HepG2 (cell line): Measurements from ENCODE around the gene ARGLU1. TPM values are rescaled to one million over a fixed set of nuclear protein-coding genes. Genes with fewer than 3 reads are reported as not detected.

Experiments used
- ISL2 ChIP-seq: sonication (generic); formaldehyde crosslinking; IDR thresholded peaks from 2 replicates; pipeline ENCODE4 v1.5.0; 2020; ENCODE audit warnings: missing genetic modification reagents
- MEIS2 ChIP-seq: sonication (generic); formaldehyde crosslinking; IDR thresholded peaks from 2 replicates; pipeline ENCODE4 v1.9.0; 2021; ENCODE audit warnings: mild to moderate bottlenecking, missing genetic modification reagents
- ZNF20 ChIP-seq: sonication (generic); formaldehyde crosslinking; IDR thresholded peaks from 2 replicates; pipeline ENCODE4 v1.4.0; 2020; ENCODE audit warnings: mild to moderate bottlenecking, moderate library complexity, missing genetic modification reagents
- ZNF224 ChIP-seq: sonication (generic); formaldehyde crosslinking; IDR thresholded peaks from 2 replicates; pipeline ENCODE4 v1.5.0; 2020; ENCODE audit warnings: mild to moderate bottlenecking, missing genetic modification reagents
- ZNF331 ChIP-seq: sonication (generic); formaldehyde crosslinking; IDR thresholded peaks from 2 replicates; pipeline ENCODE4 v1.4.0; 2020; ENCODE audit warnings: missing genetic modification reagents
- ZNF614 ChIP-seq: IDR thresholded peaks from 2 replicates; pipeline ENCODE4 v1.6.1; 2018; ENCODE audit warnings: missing biosample characterization, missing genetic modification reagents, inconsistent platforms, borderline replicate concordance
- polyA plus RNA-seq, 8 experiments: library from polyadenylated mRNA; depleted of rRNA in 3 of 8; stranded (reverse) in 7 of 8; unstranded in 1 of 8; fragments of >200 nt; fragmentation: Illumina TruSeq in 4 of 8; extraction: Trizol in 4 of 8; gene quantifications; 2 replicates each; pipeline versions ENCODE4 v1.2.1 to v1.2.3, GENCODE V29; 2011 to 2016; ENCODE audit warnings: low read depth in 4 of 8, missing spikeins in 1 of 8, mixed read lengths in 1 of 8; ENCODE audit not compliant: insufficient read depth in 1 of 8
- total RNA-seq, 5 experiments: library from RNA; depleted of rRNA; stranded (reverse); fragments of >200 nt; fragmentation: Illumina TruSeq; extraction: Trizol; gene quantifications; 2 replicates each; pipeline ENCODE4 v1.2.3, GENCODE V29; 2016; ENCODE audit warnings: low read depth in 1 of 5
- TF ChIP-seq, protein P1 (sequence below): sonication (generic); formaldehyde crosslinking; conservative IDR thresholded peaks from 2 replicates; pipeline ENCODE4 v1.8.0; 2022; ENCODE audit warnings: low read depth, missing genetic modification reagents
- TF ChIP-seq, protein P2 (sequence below): sonication (generic); formaldehyde crosslinking; IDR thresholded peaks from 2 replicates; pipeline ENCODE4 v1.5.0; 2020; ENCODE audit warnings: missing genetic modification reagents
- TF ChIP-seq, protein P3 (sequence below): IDR thresholded peaks from 2 replicates; pipeline ENCODE4 v1.6.1; 2016; ENCODE audit warnings: low read depth, control low read depth
- TF ChIP-seq, protein P4 (sequence below): sonication (generic); formaldehyde crosslinking; IDR thresholded peaks from 2 replicates; pipeline ENCODE4 v1.5.0; 2020; ENCODE audit warnings: mild to moderate bottlenecking, missing genetic modification reagents
- TF ChIP-seq, protein P5 (sequence below): sonication (generic); formaldehyde crosslinking; IDR thresholded peaks from 2 replicates; pipeline ENCODE4 v1.4.0; 2020; ENCODE audit warnings: mild to moderate bottlenecking, missing genetic modification reagents, borderline replicate concordance
- TF ChIP-seq, protein P6 (sequence below): sonication (generic); formaldehyde crosslinking; IDR thresholded peaks from 2 replicates; pipeline ENCODE4 v1.4.0; 2020; ENCODE audit warnings: missing genetic modification reagents, borderline replicate concordance
- TF ChIP-seq, protein P7 (sequence below): sonication (generic); formaldehyde crosslinking; IDR thresholded peaks from 2 replicates; pipeline ENCODE4 v1.5.0; 2020; ENCODE audit warnings: missing genetic modification reagents, mild to moderate bottlenecking, borderline replicate concordance

The ARGLU1 gene
- total and polyA plus RNA-seq, 2 of the 13 experiments (the other 11 are each of a cell fraction or from before 2014, with no cell fraction given): 47.1 to 70.6 TPM

DNA sequence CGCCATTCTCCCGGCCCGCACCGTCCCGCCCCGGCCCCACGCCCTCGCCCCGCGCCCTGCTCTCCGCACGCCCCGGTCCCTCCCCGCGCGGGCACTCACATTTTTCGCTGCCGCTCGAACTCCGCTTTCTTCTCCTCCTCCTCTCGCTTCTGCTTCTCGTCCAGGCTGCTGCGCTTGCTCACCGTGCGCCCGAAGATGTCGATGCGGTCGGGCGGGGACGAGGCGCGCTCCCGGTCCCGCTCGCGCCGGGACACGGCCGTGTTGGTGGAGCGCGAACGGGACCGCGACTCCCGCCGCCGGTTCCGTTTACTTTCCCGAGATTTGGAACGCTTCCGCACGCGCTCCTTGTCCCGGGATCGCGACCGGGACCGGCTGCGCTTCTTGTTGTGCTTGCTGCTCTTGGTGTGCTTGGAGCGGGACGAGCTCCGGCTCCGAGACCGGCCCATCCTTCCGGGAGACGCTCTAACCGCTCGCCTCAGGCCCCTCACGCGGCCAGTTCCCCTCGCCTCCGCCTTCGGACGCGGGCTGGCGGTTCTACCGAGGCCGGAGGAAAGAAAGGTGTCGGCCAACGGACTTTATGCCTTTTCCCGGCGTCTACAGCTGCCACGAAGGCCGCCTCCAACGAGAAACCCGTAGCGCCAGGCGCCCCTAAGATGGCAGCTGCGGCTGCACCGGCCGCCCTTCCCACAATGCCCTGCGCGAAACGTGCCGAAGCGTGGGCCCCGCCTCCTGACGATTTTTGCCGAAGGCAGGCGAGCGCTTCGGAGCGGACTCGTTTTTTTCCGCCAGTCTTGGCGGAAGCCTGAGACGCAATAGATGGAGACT lies at the start of gene ARGLU1 (continued):
- TF ChIP-seq, protein P1, sequence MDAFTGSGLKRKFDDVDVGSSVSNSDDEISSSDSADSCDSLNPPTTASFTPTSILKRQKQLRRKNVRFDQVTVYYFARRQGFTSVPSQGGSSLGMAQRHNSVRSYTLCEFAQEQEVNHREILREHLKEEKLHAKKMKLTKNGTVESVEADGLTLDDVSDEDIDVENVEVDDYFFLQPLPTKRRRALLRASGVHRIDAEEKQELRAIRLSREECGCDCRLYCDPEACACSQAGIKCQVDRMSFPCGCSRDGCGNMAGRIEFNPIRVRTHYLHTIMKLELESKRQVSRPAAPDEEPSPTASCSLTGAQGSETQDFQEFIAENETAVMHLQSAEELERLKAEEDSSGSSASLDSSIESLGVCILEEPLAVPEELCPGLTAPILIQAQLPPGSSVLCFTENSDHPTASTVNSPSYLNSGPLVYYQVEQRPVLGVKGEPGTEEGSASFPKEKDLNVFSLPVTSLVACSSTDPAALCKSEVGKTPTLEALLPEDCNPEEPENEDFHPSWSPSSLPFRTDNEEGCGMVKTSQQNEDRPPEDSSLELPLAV: no peak
- TF ChIP-seq ZNF331 (CRISPR knock-in tag) (no peak), ISL2 (CRISPR knock-in tag) (peak; percentile 53; the same call in 1 of the 2 replicates), ZNF224 (CRISPR knock-in tag) (no peak), ZNF20 (no peak), ZNF614 (0 out of 2 replicates have a peak, but pooled peaks have one; percentile 23), MEIS2 (no peak)
- TF ChIP-seq, protein P2, sequence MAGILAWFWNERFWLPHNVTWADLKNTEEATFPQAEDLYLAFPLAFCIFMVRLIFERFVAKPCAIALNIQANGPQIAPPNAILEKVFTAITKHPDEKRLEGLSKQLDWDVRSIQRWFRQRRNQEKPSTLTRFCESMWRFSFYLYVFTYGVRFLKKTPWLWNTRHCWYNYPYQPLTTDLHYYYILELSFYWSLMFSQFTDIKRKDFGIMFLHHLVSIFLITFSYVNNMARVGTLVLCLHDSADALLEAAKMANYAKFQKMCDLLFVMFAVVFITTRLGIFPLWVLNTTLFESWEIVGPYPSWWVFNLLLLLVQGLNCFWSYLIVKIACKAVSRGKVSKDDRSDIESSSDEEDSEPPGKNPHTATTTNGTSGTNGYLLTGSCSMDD (CRISPR knock-in tag): no peak
- TF ChIP-seq, protein P3, sequence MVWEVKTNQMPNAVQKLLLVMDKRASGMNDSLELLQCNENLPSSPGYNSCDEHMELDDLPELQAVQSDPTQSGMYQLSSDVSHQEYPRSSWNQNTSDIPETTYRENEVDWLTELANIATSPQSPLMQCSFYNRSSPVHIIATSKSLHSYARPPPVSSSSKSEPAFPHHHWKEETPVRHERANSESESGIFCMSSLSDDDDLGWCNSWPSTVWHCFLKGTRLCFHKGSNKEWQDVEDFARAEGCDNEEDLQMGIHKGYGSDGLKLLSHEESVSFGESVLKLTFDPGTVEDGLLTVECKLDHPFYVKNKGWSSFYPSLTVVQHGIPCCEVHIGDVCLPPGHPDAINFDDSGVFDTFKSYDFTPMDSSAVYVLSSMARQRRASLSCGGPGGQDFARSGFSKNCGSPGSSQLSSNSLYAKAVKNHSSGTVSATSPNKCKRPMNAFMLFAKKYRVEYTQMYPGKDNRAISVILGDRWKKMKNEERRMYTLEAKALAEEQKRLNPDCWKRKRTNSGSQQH (CRISPR knock-in tag): peak; percentile 29; the same call in 1 of the 2 replicates
- TF ChIP-seq, protein P4, sequence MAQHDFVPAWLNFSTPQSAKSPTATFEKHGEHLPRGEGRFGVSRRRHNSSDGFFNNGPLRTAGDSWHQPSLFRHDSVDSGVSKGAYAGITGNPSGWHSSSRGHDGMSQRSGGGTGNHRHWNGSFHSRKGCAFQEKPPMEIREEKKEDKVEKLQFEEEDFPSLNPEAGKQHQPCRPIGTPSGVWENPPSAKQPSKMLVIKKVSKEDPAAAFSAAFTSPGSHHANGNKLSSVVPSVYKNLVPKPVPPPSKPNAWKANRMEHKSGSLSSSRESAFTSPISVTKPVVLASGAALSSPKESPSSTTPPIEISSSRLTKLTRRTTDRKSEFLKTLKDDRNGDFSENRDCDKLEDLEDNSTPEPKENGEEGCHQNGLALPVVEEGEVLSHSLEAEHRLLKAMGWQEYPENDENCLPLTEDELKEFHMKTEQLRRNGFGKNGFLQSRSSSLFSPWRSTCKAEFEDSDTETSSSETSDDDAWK (CRISPR knock-in tag): no peak
- TF ChIP-seq, protein P5, sequence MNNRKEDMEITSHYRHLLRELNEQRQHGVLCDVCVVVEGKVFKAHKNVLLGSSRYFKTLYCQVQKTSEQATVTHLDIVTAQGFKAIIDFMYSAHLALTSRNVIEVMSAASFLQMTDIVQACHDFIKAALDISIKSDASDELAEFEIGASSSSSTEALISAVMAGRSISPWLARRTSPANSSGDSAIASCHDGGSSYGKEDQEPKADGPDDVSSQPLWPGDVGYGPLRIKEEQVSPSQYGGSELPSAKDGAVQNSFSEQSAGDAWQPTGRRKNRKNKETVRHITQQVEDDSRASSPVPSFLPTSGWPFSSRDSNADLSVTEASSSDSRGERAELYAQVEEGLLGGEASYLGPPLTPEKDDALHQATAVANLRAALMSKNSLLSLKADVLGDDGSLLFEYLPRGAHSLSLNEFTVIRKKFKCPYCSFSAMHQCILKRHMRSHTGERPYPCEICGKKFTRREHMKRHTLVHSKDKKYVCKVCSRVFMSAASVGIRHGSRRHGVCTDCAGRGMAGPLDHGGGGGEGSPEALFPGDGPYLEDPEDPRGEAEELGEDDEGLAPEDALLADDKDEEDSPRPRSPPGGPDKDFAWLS (CRISPR knock-in tag): no peak
- TF ChIP-seq, protein P6, sequence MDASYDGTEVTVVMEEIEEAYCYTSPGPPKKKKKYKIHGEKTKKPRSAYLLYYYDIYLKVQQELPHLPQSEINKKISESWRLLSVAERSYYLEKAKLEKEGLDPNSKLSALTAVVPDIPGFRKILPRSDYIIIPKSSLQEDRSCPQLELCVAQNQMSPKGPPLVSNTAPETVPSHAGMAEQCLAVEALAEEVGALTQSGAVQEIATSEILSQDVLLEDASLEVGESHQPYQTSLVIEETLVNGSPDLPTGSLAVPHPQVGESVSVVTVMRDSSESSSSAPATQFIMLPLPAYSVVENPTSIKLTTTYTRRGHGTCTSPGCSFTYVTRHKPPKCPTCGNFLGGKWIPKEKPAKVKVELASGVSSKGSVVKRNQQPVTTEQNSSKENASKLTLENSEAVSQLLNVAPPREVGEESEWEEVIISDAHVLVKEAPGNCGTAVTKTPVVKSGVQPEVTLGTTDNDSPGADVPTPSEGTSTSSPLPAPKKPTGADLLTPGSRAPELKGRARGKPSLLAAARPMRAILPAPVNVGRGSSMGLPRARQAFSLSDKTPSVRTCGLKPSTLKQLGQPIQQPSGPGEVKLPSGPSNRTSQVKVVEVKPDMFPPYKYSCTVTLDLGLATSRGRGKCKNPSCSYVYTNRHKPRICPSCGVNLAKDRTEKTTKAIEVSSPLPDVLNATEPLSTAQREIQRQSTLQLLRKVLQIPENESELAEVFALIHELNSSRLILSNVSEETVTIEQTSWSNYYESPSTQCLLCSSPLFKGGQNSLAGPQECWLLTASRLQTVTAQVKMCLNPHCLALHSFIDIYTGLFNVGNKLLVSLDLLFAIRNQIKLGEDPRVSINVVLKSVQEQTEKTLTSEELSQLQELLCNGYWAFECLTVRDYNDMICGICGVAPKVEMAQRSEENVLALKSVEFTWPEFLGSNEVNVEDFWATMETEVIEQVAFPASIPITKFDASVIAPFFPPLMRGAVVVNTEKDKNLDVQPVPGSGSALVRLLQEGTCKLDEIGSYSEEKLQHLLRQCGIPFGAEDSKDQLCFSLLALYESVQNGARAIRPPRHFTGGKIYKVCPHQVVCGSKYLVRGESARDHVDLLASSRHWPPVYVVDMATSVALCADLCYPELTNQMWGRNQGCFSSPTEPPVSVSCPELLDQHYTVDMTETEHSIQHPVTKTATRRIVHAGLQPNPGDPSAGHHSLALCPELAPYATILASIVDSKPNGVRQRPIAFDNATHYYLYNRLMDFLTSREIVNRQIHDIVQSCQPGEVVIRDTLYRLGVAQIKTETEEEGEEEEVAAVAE (CRISPR knock-in tag): peak; percentile 63; the same call in 1 of the 2 replicates
- TF ChIP-seq, protein P7, sequence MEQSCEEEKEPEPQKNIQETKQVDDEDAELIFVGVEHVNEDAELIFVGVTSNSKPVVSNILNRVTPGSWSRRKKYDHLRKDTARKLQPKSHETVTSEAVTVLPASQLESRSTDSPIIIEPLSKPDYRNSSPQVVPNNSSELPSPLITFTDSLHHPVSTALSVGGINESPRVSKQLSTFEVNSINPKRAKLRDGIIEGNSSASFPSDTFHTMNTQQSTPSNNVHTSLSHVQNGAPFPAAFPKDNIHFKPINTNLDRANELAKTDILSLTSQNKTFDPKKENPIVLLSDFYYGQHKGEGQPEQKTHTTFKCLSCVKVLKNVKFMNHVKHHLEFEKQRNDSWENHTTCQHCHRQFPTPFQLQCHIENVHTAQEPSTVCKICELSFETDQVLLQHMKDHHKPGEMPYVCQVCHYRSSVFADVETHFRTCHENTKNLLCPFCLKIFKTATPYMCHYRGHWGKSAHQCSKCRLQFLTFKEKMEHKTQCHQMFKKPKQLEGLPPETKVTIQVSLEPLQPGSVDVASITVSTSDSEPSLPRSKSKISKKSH (CRISPR knock-in tag): peak; percentile 59; the same call in 1 of the 2 replicates
